Skin of body (tissue), 2 donors: Measurements from ENCODE around the gene MMEL1. TPM values are rescaled to one million over a fixed set of nuclear protein-coding genes. Genes with fewer than 3 reads are reported as not detected.
"Not testable (repeated sequence)": the region's sequence is repeated elsewhere in the genome, so short reads cannot be mapped to it uniquely, and the experiment has no call there.

ENCODE experiments used
- DNase-seq: peaks from one replicate; lab custom pipeline; 2025; lab: John Stamatoyannopoulos, UW
- total RNA-seq: library from RNA; depleted of rRNA; stranded (reverse); fragments of >200 nt; gene quantifications from one replicate; pipeline ENCODE4 v1.2.3, GENCODE V29; 2014

MMEL1 gene
- total RNA-seq, 1 donor from 2014 or later: 1.3 TPM

DNA sequence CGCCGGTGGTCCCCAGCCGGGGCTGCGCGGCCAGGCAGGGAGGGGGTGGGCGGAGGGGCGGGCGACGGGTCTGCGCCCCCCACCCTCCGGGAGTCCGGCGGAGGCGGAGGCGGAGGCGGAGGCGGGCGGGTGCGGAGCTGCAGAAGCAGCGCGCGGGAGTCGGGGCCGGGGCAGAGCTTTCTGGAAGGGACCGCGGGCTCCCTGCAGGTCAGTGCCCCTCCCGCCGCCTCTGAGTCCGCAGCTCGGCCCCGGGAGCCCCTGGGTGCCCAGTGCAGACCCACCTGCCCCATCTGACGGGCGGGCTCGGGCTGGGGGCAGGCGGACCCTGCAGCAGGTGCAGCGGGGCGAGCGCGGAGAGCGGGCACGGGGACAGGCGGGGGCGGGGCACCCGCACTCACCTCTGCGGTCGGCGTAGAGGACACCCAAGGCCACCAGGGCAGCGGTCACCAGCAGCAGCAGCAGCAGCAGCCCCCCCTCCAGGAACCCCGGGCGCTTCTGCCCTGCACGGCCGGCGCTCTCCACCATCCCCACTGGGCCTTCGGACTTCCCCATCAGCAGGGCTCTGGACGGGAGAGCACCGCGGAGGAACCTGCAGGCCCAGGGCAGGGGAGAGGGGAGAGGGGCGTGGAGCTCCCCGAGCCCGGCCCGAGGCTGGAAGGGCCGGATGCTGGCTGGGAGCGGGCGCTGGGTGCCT is 3.7 kb downstream of the MMEL1 start:
- DNase-seq: no peak

GRCh38 chr1:2628191-2628932 is 4.5 kb downstream of the MMEL1 start:
- no peak for DNase-seq

GRCh38 chr1:2627746-2628145 is 5.1 kb downstream of the MMEL1 start:
- no peak for DNase-seq

- not testable (repeated sequence) for DNase-seq
Measured at GRCh38 chr1:2625748-2626147, 7.1 kb downstream of the MMEL1 start.

- no peak for DNase-seq
Measured at GRCh38 chr1:2625311-2625710, 7.5 kb downstream of the MMEL1 start.

GRCh38 chr1:2624735-2625300 is 8.0 kb downstream of the MMEL1 start:
- DNase-seq: no peak

GRCh38 chr1:2623571-2624337 is 9.1 kb downstream of the MMEL1 start:
- no peak for DNase-seq

DNA sequence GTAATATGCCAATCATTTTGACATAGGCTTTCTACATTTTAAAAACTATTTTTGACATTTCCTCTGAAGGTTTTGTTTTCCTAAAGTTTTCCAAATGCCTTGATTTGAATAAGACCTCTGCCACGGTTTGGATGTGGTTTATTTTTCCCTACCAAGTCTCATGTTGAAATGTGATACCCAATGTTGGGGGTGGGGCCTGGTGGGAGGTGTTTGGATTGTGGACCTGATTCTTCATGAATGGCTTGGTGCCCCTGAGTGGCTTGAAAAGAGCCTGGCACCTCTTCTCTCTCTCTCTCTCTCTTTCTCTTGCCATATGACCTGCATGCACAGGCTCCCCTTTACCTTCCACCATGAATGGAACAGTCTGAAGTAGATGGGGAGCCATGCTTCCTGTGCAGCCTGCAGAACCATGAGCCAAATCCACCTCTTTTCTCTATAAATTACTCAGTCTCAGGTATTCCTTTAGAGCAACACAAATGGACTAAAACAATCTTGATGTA is 14.8 kb downstream of the MMEL1 start:
- DNase-seq: no peak

GRCh38 chr1:2614145-2614544 is 18.7 kb downstream of the MMEL1 start:
- DNase-seq: no peak

- no peak for DNase-seq
Measured at GRCh38 chr1:2612591-2613365, 20.0 kb downstream of the MMEL1 start.

- no peak for DNase-seq
Measured at GRCh38 chr1:2611621-2612437, 21.0 kb downstream of the MMEL1 start.

DNA sequence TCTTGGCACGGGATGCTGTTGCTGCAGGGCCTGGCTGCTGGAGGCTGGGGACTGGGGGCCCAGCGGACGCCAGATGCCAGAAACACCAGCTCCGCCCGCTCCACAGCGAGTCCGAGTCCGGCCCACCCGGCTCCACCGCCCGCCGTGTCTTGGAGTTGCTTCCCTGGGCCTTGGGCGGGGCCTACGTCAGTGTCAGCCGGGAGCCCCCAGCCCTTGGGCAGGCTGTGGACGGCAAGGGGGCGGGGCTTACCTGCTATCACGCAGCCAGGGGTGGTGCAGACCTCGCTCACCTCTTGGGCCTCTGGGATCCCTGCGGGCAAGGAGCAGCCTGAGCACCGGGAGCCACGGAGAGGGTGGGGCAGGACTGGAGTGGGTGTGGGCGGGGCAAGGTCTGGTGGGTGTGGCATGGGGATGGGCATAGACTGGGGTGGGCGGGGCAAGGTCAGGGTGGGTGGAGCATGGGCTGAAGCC is 21.8 kb downstream of the MMEL1 start:
- DNase-seq: no peak

GRCh38 chr1:2610036-2610959 is 22.5 kb downstream of the MMEL1 start:
- DNase-seq: no peak

DNA sequence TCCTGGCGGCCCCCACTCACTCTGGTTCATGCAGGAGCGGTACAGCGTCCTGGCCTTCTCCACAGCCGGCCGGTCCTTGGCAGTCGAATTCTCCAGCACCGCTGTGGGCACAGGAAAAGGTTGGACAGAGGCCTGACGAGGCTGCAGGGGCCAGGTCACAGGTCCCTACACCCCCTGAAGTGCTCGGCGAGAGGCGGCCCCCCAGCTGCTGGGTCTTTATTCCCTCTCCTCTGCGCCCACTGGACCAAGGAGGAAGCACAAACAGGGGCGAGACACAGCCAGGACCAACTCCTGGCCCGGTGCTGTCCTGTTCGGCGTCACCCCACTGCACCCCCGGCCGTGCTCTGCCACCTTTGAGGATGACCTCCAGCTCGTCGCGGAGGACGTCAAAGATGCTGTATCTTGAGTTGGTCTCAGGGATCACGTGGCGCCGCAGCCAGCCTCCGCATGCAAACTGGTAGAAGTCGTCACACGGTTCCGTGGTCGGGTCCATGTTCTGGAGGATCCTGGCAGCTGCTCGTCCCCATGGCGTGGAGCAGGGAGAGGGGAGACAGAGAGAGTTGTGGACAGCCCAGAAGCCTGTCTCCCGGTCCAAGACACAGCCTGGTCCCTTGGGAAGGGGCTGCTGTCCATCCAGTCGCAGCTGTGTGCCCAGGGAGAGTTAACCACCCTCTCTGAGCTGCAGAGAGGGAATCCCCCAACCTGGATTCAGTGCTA is 23.3 kb downstream of the MMEL1 start:
- DNase-seq: no peak

DNA sequence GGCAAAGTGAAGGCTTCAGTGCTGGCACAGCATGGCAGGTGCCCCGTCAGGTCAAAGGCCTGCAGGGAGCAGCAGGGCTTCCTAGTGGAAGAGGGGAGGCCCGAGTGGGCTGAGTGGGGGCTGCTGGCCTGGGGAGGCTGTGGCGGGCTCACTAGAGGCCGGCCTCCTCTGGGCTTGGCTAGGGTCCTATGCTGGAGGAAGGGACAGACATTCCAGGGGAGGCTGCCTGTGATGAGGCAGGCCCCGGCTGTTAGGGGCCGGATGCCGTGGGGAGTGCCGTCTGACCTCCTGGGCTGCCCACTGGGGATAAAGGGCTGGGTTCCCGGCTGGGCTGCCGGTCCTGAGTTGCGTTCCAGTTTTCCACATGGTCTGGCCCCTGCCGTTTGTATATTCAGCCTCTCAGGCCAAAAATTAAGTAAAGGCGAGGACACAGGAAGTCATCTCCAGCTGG is 25.1 kb downstream of the MMEL1 start:
- no peak for DNase-seq

- no peak for DNase-seq
Measured at GRCh38 chr1:2606881-2607621, 25.8 kb downstream of the MMEL1 start.

DNA sequence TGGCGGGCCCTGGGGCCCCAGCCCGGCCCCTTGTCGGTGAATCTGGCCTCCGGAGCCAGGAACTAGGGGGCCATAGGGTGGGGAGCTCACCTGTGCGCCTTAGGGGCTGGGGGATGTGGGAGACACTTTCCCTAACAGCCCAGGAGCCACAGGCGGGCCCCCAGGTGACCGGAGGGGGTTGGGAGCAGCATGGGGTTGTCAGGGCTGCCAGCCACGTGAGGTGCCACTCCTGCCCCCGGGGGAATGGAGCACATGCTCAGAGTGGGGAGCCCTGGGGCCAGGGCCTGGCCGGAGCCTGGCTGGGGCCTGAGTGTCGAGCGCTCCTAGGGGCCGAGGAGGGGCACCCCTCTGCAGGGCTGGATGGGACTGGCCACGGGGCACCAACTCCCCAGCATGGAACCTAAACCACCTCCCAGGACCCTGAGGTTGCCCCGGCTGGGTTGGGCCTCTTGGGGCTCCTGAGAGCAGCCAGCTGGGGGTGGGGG is 26.4 kb downstream of the MMEL1 start:
- DNase-seq: no peak
